Activated T-cell treated with anti-CD3 and anti-CD28 coated beads, Interleukin-2, amount 50 U/mL, for 48 hours (primary cell): ENCODE results near the gene CRTC1.

Experiments used
- DNase-seq, 2 experiments: peaks; one replicate each; pipeline ENCODE4 v3.0.0-alpha.2; 2020

The CRTC1 gene

DNA sequence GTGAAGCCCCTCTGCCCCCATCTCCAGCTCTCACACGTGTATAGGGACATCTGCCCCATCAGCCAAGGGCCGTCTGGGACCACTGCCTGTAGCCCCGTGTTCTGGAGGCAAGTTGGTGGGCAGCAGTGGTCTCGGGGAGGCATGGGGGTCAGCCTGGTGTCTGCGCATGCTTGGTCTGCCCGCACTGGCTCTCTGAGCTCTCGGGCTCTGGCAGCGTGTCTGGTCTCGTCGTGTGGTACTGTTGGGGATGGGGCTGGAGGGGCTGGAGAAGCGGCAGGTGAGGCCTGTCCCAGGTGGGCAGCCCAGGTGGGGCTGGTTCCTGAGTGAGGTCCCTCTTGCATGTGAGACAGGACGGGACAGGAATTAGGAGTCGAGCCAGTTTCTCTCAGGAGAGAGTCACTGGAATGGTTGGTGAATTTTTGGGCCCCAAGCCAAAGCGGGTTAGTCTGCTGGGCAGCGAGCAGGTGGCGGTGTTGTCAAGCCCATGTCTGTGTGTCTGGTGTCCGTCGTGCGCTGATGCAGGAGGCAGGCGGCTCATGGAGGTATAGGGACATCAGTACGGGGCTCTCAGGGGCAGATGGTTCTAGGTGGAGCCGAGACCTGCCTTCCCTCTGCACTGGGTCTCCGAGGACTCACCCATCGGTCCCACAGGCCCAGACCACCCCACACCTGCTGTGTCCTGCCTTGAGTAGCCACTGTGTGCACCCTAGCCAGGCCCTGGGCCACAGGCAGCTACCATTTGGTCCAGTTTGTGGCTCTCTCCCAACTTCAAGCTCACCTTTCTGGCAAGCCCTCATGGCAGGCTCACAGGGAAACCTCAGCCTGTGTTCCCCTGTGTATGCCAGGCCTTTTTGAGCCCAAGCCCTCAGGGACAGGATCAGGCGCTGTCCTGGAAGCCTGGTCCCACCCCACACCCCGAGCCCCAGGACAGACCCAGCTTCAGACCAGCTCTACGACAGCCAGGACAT is 89.4 kb downstream of the CRTC1 start:
- no peak for DNase-seq

- no peak for DNase-seq
Measured at GRCh38 chr19:18773682-18774081, 90.2 kb downstream of the CRTC1 start.

DNA sequence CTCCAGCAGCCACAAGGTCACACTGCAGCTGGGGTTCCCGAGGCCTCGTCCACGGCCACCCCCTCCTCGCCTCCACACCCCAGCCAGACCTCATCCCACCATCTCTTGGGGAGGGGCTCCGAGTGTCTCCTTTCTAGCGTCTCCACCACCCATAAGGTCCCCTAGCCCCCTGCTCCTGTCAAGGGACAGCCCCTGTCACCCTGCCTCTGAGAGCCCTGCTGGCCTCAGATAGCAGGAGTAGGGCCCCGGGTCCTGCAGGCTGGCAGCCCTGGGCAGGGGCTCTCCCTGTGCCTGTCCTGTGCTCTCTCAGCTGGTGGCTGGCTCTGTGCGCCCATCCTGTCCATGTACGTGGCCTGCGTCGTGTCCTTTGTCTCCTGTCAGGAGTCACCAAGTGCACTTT is 90.6 kb downstream of the CRTC1 start:
- no peak for DNase-seq

GRCh38 chr19:18774782-18775444 is 91.4 kb downstream of the CRTC1 start:
- DNase-seq: no peak

DNA sequence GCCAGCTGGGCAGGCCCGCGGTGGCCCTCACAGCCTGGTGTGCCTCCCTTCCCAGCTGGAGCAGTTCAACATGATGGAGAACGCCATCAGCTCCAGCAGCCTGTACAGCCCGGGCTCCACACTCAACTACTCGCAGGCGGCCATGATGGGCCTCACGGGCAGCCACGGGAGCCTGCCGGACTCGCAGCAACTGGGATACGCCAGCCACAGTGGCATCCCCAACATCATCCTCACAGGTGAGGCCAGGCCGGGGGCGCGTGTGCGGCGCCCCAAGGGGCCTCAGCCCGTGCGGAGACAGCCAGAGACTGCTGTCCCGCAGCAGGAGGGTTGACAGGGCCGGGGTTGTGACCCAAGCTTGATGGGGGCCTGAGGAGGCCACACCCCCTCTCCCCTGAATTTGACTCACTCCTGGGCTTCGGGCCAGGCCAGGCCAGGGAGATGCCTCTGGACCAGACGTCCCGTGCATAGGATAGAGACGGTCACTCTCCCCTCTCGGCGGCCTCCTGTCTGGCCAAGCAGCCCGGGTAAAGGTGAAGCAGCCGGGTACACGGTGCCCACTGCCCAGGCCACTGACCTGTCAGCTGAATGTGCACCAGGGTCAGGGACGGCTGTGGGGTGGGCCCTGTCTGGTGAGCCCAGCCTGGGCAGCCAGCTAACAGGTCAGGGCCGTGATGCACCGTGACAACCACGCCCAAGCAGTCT is 92.3 kb downstream of the CRTC1 start:
- no peak for DNase-seq

GRCh38 chr19:18776288-18776594 is 92.8 kb downstream of the CRTC1 start:
- no peak for DNase-seq

DNA sequence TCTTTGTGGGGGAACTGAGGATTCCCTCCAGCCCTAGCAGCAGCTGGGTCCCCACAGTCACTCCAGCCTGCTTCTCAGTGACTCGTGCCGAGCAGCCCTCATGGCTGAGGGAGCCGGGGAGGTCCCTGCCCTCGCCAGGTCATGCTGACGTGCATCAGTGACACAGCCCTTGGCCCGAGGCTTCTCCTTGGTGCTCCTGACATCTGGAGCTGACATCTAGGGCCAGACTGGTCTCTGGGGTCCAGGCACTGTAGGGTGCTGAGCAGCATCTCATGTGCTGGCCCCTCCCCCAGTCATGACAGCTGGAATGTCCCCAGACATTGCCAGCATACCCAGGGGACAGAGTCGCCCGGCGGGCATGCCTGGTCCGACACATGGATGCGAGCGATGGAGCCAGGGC is 93.3 kb downstream of the CRTC1 start:
- peak in 1 of 2 experiments; percentile 31 for DNase-seq

DNA sequence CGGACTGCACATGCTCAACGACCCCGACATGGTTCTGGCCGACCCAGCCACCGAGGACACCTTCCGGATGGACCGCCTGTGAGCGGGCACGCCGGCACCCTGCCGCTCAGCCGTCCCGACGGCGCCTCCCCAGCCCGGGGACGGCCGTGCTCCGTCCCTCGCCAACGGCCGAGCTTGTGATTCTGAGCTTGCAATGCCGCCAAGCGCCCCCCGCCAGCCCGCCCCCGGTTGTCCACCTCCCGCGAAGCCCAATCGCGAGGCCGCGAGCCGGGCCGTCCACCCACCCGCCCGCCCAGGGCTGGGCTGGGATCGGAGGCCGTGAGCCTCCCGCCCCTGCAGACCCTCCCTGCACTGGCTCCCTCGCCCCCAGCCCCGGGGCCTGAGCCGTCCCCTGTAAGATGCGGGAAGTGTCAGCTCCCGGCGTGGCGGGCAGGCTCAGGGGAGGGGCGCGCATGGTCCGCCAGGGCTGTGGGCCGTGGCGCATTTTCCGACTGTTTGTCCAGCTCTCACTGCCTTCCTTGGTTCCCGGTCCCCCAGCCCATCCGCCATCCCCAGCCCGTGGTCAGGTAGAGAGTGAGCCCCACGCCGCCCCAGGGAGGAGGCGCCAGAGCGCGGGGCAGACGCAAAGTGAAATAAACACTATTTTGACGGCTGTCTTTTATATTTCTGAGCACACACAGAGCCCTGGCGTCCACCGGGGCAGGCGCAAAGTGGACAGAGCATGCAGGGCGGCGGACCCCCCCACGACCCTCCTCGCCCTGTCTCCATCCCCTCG is 94.0 kb downstream of the CRTC1 start:
- no peak for DNase-seq

GRCh38 chr19:18778076-18778389 is 94.6 kb downstream of the CRTC1 start:
- DNase-seq: no peak

GRCh38 chr19:18778826-18779495 is 95.5 kb downstream of the CRTC1 start:
- DNase-seq: no peak

GRCh38 chr19:18780081-18780480 is 96.6 kb downstream of the CRTC1 start:
- DNase-seq: no peak

GRCh38 chr19:18780631-18781030 is 97.2 kb downstream of the CRTC1 start:
- DNase-seq: no peak

DNA sequence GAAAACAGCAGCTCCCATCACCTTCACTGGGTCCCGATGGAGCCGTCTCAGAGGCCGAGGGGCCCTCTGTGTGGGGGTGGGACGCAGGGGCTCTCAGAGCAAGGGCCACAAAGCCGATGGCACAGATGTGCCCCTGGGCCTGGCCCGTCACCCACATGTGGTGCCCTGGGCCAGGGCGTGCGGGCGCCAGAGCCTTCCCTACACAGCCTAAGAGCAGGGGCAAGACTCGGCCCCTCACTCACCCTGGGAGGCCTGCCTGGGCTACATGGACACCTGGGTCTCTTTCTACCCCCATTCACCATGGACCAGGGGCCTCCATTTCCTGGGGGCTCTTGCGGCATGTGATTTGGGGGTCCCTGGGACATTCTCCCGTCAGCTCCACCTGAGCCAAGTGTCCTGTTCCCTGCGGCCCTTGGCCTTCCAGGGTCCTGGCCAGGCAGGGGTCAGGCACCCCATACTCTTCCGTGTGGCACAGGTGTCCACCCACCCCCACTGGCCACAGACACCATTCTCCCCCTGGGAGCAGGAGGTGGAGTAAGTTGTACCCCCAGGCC is 97.6 kb downstream of the CRTC1 start:
- DNase-seq: no peak

DNA sequence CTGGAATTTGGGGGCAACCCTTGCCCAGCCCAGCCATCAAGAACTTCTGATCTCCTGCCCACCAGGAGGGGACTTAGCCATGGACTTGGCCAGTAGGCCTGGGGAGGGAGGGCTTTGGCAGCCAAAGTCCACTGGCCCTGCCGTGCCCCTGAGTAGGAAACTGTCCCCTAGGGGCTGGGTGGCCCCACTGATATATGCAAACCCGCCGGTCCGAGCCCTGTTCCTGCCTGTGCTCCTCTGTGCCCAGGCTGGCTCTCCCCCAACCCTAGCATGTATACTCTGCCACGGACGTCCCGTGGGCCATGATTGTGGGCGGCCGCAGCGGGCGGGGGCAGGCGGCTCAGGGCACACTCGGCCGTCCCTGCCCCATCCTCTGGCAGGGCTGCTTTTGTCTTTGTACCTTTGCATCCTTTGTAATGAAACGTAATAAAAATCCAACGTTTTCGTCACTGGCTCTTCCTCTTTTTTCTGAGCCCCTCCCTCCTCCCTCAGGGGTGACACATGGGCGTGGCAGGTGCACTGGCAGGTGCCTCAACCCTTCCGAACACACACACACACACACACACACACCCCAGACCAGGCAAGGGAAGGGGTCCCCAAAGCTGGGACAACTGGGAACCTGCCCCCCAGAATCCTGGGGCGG is 98.5 kb downstream of the CRTC1 start:
- no peak for DNase-seq

DNA sequence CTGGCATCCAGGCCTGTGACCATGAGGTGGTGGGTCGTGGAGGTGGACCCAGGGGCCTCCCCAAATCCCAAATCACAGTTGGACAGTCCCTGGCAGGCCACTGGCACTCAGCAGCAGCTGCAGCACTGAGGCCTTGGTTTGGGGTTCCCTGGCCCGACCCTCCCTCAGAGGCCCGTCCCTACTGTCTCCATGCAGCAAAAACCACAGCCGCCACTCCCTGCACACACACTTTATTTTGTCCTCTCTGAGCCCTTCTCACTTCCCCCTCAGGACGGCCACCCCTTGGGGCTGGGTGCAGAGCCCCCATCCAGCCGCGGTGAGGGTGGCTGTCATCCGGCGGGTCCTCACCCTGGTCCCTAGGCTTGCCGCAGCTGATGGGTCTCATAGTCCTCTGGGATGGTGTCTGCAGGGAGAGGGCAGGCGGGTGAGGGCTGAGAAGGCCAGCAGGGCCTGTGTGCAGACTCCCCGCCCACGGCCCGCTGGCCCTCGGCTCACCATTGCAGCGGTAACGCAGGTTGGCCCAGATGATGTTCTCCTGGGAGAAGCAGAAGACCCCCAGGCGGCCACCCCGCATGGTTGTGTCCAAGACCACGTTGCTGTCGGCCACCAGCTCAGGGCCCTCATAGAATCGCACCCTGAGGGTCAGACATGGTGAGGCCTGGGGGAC is 99.2 kb downstream of the CRTC1 start:
- DNase-seq: no peak

GRCh38 chr19:18783958-18784785 is 100.7 kb downstream of the CRTC1 start:
- DNase-seq: no peak

DNA sequence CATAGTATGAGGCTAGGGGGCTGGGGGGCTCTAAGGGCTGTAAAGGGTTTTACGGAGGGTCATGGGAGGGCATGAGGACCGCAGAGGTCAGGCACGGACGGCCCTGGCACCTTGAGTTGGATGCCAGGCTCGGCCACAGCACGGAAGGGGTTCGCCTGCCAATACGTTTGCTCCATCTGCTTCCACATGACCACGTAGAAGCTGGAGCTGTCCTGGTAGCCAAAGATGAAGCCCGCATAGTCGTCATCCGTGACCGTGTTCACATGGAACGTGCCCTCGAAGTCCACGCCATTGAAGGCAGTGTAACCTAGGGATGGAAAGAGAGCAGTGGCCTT is 101.3 kb downstream of the CRTC1 start:
- no peak for DNase-seq

DNA sequence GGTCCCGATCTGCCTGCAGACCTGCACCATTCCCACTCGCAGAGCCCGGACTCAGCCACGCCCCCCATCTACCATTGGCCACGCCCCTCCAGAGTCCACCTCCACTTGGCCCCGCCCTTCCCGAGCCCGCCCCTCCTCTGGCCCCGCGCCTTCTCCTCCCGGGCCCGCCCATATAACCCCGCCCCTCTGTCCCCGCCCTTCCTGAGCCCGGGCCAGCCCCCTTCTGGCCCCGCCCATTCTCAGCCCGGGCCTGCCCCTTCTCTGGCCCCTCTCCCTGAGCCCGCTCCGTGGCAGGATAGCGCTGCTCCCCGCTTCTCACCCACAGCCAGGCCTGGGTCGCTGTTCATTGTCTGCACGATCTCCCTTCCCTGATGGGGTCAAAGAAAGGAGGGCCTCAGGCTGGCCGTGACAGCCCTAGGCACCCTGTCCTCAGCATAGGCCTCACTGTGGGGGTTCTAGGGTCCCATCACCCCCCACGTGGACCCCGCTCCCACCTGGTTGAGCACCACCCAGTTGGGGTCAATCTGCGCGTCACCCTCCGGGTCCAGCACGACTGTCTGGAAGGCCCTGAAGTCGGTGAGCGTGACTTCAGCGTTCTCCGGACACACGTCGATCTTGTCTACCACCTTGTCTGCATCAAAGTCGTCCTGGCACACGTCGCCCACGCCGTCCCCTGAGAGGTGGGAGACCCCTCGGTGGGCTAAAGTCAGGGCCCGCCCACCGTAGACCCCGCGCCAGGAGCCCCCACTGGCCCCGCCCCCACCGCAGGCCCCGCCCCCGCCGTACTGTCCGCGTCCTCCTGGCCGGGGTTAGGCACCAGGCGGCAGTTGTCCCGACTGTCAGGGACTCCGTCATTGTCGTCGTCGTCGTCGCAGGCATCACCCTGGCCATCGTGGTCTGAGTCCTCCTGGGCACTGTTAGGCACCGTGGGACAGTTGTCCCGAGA is 102.0 kb downstream of the CRTC1 start:
- DNase-seq: peak; percentile 85 to 86
